Parathyroid adenoma (tissue), 2 donors: Measurements from ENCODE around the gene LAMC3.

Experiments used
- H2AFZ ChIP-seq: fragments of 300-600 bp; sonication (generic); one replicate; pipeline ENCODE4 v1.7.0; 2017; ENCODE audit warnings: antibody characterized with exemption, mild to moderate bottlenecking
- H3K27ac ChIP-seq: fragments of 300-600 bp; sonication (generic); one replicate; pipeline ENCODE4 v1.7.0; 2017
- H3K27me3 ChIP-seq: fragments of 300-600 bp; sonication (generic); one replicate; pipeline ENCODE4 v1.7.0; 2017; ENCODE audit warnings: low read length; ENCODE audit not compliant: control insufficient read depth, insufficient read depth
- H3K36me3 ChIP-seq: fragments of 300-600 bp; sonication (generic); one replicate; pipeline ENCODE4 v1.7.0; 2017; ENCODE audit warnings: low read length; ENCODE audit not compliant: control insufficient read depth, insufficient read depth
- H3K4me1 ChIP-seq: fragments of 300-600 bp; sonication (generic); one replicate; pipeline ENCODE4 v1.7.0; 2017; ENCODE audit warnings: control low read depth
- H3K4me2 ChIP-seq: fragments of 300-600 bp; sonication (generic); one replicate; pipeline ENCODE4 v1.7.0; 2017; ENCODE audit warnings: low read length
- H3K4me3 ChIP-seq: fragments of 300-600 bp; sonication (generic); one replicate; pipeline ENCODE4 v1.7.0; 2017; ENCODE audit warnings: low read depth, low read length
- H3K79me2 ChIP-seq: fragments of 300-600 bp; sonication (generic); one replicate; pipeline ENCODE4 v1.7.0; 2017; ENCODE audit warnings: control low read depth
- H3K9ac ChIP-seq: fragments of 300-600 bp; sonication (generic); one replicate; pipeline ENCODE4 v1.7.0; 2017; ENCODE audit warnings: mild to moderate bottlenecking
- H3K9me3 ChIP-seq: fragments of 300-600 bp; sonication (generic); one replicate; pipeline ENCODE4 v1.7.0; 2017; ENCODE audit warnings: low read length; ENCODE audit not compliant: control insufficient read depth
- TF ChIP-seq, protein P1 (sequence below): fragments of 300-600 bp; sonication (generic); IDR thresholded peaks from one replicate; pipeline ENCODE4 v1.7.0; 2017; ENCODE audit warnings: antibody characterized with exemption, mild to moderate bottlenecking
- donor health status: primary hyperparathyroidism.

The LAMC3 gene

GRCh38 chr9:130972957-130973685, 35.9 kb upstream of the LAMC3 start:
- Histone ChIP-seq H3K36me3 (no peaks in the 10 kb centered on the region), H3K4me1 (no peaks in the 10 kb centered on the region), H3K4me3 (no peak overlapping the region), H3K9me3 (no peaks in the 10 kb centered on the region), H3K27ac (no peak overlapping the region), H3K4me2 (no peak overlapping the region), H3K9ac (no peak overlapping the region), H2AFZ (no peak overlapping the region), H3K27me3 (no peaks in the 10 kb centered on the region), H3K79me2 (no peaks in the 10 kb centered on the region)
- TF ChIP-seq, protein P1, sequence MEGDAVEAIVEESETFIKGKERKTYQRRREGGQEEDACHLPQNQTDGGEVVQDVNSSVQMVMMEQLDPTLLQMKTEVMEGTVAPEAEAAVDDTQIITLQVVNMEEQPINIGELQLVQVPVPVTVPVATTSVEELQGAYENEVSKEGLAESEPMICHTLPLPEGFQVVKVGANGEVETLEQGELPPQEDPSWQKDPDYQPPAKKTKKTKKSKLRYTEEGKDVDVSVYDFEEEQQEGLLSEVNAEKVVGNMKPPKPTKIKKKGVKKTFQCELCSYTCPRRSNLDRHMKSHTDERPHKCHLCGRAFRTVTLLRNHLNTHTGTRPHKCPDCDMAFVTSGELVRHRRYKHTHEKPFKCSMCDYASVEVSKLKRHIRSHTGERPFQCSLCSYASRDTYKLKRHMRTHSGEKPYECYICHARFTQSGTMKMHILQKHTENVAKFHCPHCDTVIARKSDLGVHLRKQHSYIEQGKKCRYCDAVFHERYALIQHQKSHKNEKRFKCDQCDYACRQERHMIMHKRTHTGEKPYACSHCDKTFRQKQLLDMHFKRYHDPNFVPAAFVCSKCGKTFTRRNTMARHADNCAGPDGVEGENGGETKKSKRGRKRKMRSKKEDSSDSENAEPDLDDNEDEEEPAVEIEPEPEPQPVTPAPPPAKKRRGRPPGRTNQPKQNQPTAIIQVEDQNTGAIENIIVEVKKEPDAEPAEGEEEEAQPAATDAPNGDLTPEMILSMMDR: no peak

- no peaks in the 10 kb centered on the region for H3K9me3 ChIP-seq
- H3K36me3 ChIP-seq: no peaks in the 10 kb centered on the region
- H2AFZ ChIP-seq: no peak overlapping the region
- no peak overlapping the region for H3K9ac ChIP-seq
- no peaks in the 10 kb centered on the region for H3K79me2 ChIP-seq
- no peak overlapping the region for H3K27ac ChIP-seq
- no peaks in the 10 kb centered on the region for H3K4me1 ChIP-seq
- no peak overlapping the region for H3K4me2 ChIP-seq
- H3K27me3 ChIP-seq: no peaks in the 10 kb centered on the region
- TF ChIP-seq, protein P1: no peak
- H3K4me3 ChIP-seq: no peak overlapping the region
Observed at GRCh38 chr9:130973686-130974281, 35.2 kb upstream of the LAMC3 start.

DNA sequence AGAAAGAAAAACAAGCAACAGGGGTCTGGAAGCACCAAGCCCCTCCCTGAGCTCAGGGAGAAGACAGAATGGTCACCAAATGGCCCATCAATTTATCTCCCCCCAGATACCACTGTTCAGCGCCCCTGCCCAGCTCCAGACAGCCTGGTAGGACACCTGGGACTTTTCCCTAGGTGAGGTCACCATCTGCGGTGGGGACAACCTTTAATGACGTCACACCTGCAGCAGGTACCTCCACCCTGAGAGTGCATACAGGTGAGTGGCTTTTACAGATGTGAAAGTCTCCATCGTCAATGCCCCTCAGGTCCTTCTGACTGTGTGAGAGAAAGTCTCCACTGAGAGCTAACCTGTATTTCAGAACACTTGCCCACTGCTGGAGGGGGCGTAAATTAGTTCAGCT, 34.3 kb upstream of the LAMC3 start:
- no peaks in the 10 kb centered on the region for H3K36me3 ChIP-seq
- H3K79me2 ChIP-seq: no peaks in the 10 kb centered on the region
- H3K4me2 ChIP-seq: no peak overlapping the region
- H3K27ac ChIP-seq: no peak overlapping the region
- no peaks in the 10 kb centered on the region for H3K27me3 ChIP-seq
- H3K4me3 ChIP-seq: no peak overlapping the region
- no peak overlapping the region for H2AFZ ChIP-seq
- H3K9ac ChIP-seq: no peak overlapping the region
- TF ChIP-seq, protein P1: no peak
- no peaks in the 10 kb centered on the region for H3K9me3 ChIP-seq
- H3K4me1 ChIP-seq: no peaks in the 10 kb centered on the region

DNA sequence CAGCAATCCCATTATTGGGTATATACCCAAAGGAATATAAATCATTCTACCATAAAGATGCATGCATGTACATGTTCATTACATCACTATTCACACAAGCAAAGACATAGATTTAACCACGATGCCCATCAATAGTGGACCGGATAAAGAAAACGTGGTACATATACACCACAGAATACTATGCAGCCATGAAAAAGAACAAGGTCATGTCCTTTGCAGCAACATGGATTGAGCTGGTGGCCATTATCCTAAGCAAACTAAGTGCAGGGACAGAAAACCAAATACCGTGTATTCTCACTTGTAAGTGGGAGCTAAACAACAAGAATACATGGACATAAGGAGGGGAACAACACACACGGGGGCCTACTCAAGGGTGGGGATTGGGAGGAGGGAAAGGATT, 33.8 kb upstream of the LAMC3 start:
- TF ChIP-seq, protein P1: no peak
- H3K4me3 ChIP-seq: no peak overlapping the region
- no peak overlapping the region for H3K4me2 ChIP-seq
- no peaks in the 10 kb centered on the region for H3K9me3 ChIP-seq
- no peak overlapping the region for H3K9ac ChIP-seq
- no peak overlapping the region for H3K27ac ChIP-seq
- no peaks in the 10 kb centered on the region for H3K4me1 ChIP-seq
- H2AFZ ChIP-seq: no peak overlapping the region
- no peaks in the 10 kb centered on the region for H3K79me2 ChIP-seq
- H3K27me3 ChIP-seq: no peaks in the 10 kb centered on the region
- no peaks in the 10 kb centered on the region for H3K36me3 ChIP-seq
